HUES64 (cell line): Measurements from ENCODE around the gene SHISA4.
A peak's percentile ranks its signal among the peaks of the same experiment; 100 is the strongest.

Experiments used
- H3K27ac ChIP-seq: 2 replicates; pipeline ENCODE4 v1.7.0; 2013; ENCODE audit warnings: low read depth, low read length, inconsistent platforms
- H3K27me3 ChIP-seq: 2 replicates; pipeline ENCODE4 v1.6.1; 2013; ENCODE audit warnings: mild to moderate bottlenecking, low read length; ENCODE audit not compliant: insufficient read depth
- H3K36me3 ChIP-seq: 2 replicates; pipeline ENCODE4 v1.6.1; 2013; ENCODE audit warnings: mild to moderate bottlenecking, low read length; ENCODE audit not compliant: insufficient read depth
- H3K4me1 ChIP-seq: 2 replicates; pipeline ENCODE4 v1.6.1; 2013; ENCODE audit warnings: mild to moderate bottlenecking, low read length, moderate library complexity; ENCODE audit not compliant: insufficient read depth
- H3K4me3 ChIP-seq: 2 replicates; pipeline ENCODE4 v1.5.1; 2013; ENCODE audit warnings: mild to moderate bottlenecking, low read length, moderate library complexity
- H3K9ac ChIP-seq: 2 replicates; pipeline ENCODE4 v1.6.1; 2013; ENCODE audit warnings: mild to moderate bottlenecking, low read depth, low read length
- H3K9me3 ChIP-seq: 2 replicates; pipeline ENCODE4 v1.6.1; 2013; ENCODE audit warnings: low read depth, low read length; ENCODE audit not compliant: insufficient read depth
- WGBS: fragments of 150-250, 120-280 bp; methylation state at CpG from one replicate; pipeline ENCODE4 v1.1.7; 2013; ENCODE audit warnings: missing lambda C conversion rate; 5-methylcytosine and 5-hydroxymethylcytosine counted together

SHISA4 gene

GRCh38 chr1:201882665-201883132 lies 6.0 kb upstream of the SHISA4 start:
- H3K27me3 ChIP-seq, result peaks cover under 1% of the 10 kb centered on the region; the same call in 1 of the 2 replicates
- H3K9ac ChIP-seq, result no peak overlapping the region
- H3K27ac ChIP-seq, result no peak overlapping the region
- no peak overlapping the region for H3K4me3 ChIP-seq
- 84% methylated on average over 2 of the region's 2 CpGs for WGBS
- H3K9me3 ChIP-seq, result no peaks in the 10 kb centered on the region
- no peaks in the 10 kb centered on the region for H3K36me3 ChIP-seq
- peaks cover 21% of the 10 kb centered on the region; the same call in 1 of the 2 replicates for H3K4me1 ChIP-seq

GRCh38 chr1:201883266-201883665 lies 5.4 kb upstream of the SHISA4 start:
- no peak overlapping the region for H3K4me3 ChIP-seq
- H3K4me1 ChIP-seq, result peaks cover 27% of the 10 kb centered on the region; the same call in 1 of the 2 replicates
- peaks cover 6% of the 10 kb centered on the region; the same call in 1 of the 2 replicates for H3K27me3 ChIP-seq
- WGBS, result 84% methylated on average over 3 of the region's 3 CpGs
- no peaks in the 10 kb centered on the region for H3K9me3 ChIP-seq
- H3K9ac ChIP-seq, result no peak overlapping the region
- H3K36me3 ChIP-seq, result no peaks in the 10 kb centered on the region
- H3K27ac ChIP-seq, result no peak overlapping the region

GRCh38 chr1:201883786-201884185 lies 4.9 kb upstream of the SHISA4 start:
- H3K27me3 ChIP-seq, result peaks cover 6% of the 10 kb centered on the region; the same call in 1 of the 2 replicates
- WGBS, result 88% methylated on average over 7 of the region's 7 CpGs

GRCh38 chr1:201884425-201884824 lies 4.3 kb upstream of the SHISA4 start:
- Histone ChIP-seq H3K27me3 (peaks cover 12% of the 10 kb centered on the region), H3K27ac (no peak overlapping the region), H3K9ac (no peak overlapping the region), H3K36me3 (no peaks in the 10 kb centered on the region), H3K4me1 (peaks cover 27% of the 10 kb centered on the region; the same call in 1 of the 2 replicates), H3K9me3 (no peaks in the 10 kb centered on the region), H3K4me3 (no peak overlapping the region)
- 84% methylated on average over 1 of the region's 1 CpG for WGBS

More at GRCh38 chr1:201883786-201884185, 4.9 kb upstream of the SHISA4 start:
- H3K4me3 ChIP-seq, result no peak overlapping the region
- H3K9me3 ChIP-seq, result no peaks in the 10 kb centered on the region
- no peak overlapping the region for H3K9ac ChIP-seq
- peaks cover 27% of the 10 kb centered on the region; the same call in 1 of the 2 replicates for H3K4me1 ChIP-seq
- H3K27ac ChIP-seq, result no peak overlapping the region
- no peaks in the 10 kb centered on the region for H3K36me3 ChIP-seq

- Histone ChIP-seq H3K27ac (no peak overlapping the region), H3K36me3 (no peaks in the 10 kb centered on the region), H3K4me3 (no peak overlapping the region), H3K4me1 (peaks cover 27% of the 10 kb centered on the region; the same call in 1 of the 2 replicates), H3K9ac (no peak overlapping the region), H3K9me3 (no peaks in the 10 kb centered on the region), H3K27me3 (peaks cover 15% of the 10 kb centered on the region)
- 92% methylated on average over 6 of the region's 6 CpGs for WGBS
These were observed 3.1 kb upstream of the SHISA4 start for GRCh38 chr1:201885531-201886075.

GRCh38 chr1:201886103-201886885 lies 2.4 kb upstream of the SHISA4 start:
- H3K9me3 ChIP-seq, result no peaks in the 10 kb centered on the region
- peaks cover 22% of the 10 kb centered on the region; the same call in 1 of the 2 replicates for H3K4me1 ChIP-seq
- WGBS, result 95% methylated on average over 9 of the region's 9 CpGs
- no peaks in the 10 kb centered on the region for H3K36me3 ChIP-seq
- H3K27me3 ChIP-seq, result peaks cover 15% of the 10 kb centered on the region
- H3K27ac ChIP-seq, result no peak overlapping the region
- no peak overlapping the region for H3K9ac ChIP-seq
- no peak overlapping the region for H3K4me3 ChIP-seq

- peaks cover 15% of the 10 kb centered on the region for H3K27me3 ChIP-seq
- 84% methylated on average over 5 of the region's 5 CpGs for WGBS
- H3K4me3 ChIP-seq, result no peak overlapping the region
- no peaks in the 10 kb centered on the region for H3K36me3 ChIP-seq
- no peak overlapping the region for H3K9ac ChIP-seq
- H3K4me1 ChIP-seq, result peaks cover 16% of the 10 kb centered on the region; the same call in 1 of the 2 replicates
- H3K27ac ChIP-seq, result no peak overlapping the region
- H3K9me3 ChIP-seq, result no peaks in the 10 kb centered on the region
These were observed 1.4 kb upstream of the SHISA4 start for GRCh38 chr1:201887116-201887866.

GRCh38 chr1:201889090-201889968 lies 631 bp downstream of the SHISA4 start:
- no peaks in the 10 kb centered on the region for H3K36me3 ChIP-seq
- H3K27ac ChIP-seq, result no peak overlapping the region
- H3K27me3 ChIP-seq, result peaks cover 15% of the 10 kb centered on the region
- H3K4me1 ChIP-seq, result peaks cover 21% of the 10 kb centered on the region
- H3K9me3 ChIP-seq, result no peaks in the 10 kb centered on the region
- peak overlapping the region; percentile 73 for H3K4me3 ChIP-seq
- peak overlapping the region; percentile 20; the same call in 1 of the 2 replicates for H3K9ac ChIP-seq
- WGBS, result 30% methylated on average over 33 of the region's 33 CpGs

GRCh38 chr1:201890223-201890622 lies 1.5 kb downstream of the SHISA4 start:
- H3K27ac ChIP-seq, result no peak overlapping the region
- no peaks in the 10 kb centered on the region for H3K36me3 ChIP-seq
- H3K4me1 ChIP-seq, result peaks cover 27% of the 10 kb centered on the region
- no peak overlapping the region for H3K4me3 ChIP-seq
- H3K9me3 ChIP-seq, result no peaks in the 10 kb centered on the region
- peaks cover 15% of the 10 kb centered on the region for H3K27me3 ChIP-seq
- H3K9ac ChIP-seq, result no peak overlapping the region
- WGBS, result 92% methylated on average over 7 of the region's 7 CpGs

GRCh38 chr1:201890806-201891450 lies 2.2 kb downstream of the SHISA4 start:
- H3K9ac ChIP-seq, result no peak overlapping the region
- WGBS, result 87% methylated on average over 3 of the region's 3 CpGs
- no peaks in the 10 kb centered on the region for H3K36me3 ChIP-seq
- H3K9me3 ChIP-seq, result no peaks in the 10 kb centered on the region
- H3K27ac ChIP-seq, result no peak overlapping the region
- no peak overlapping the region for H3K4me3 ChIP-seq
- peaks cover 27% of the 10 kb centered on the region for H3K4me1 ChIP-seq
- peaks cover 15% of the 10 kb centered on the region for H3K27me3 ChIP-seq
